Thoracic aorta (tissue), 2 donors: ENCODE data around the gene C1GALT1. TPM values are rescaled to one million over a fixed set of nuclear protein-coding genes. Genes with fewer than 3 reads are reported as not detected.
"Not testable (repeated sequence)": the region's sequence is repeated elsewhere in the genome, so short reads cannot be mapped to it uniquely, and the experiment has no call there.

ENCODE experiments used
- ATAC-seq: fragments of 150-250 bp; one replicate; pipeline ENCODE4 v1.8.0; 2017; ENCODE audit warnings: low read depth; ENCODE audit not compliant: insufficient number of reproducible peaks, low FRiP score
- DNase-seq: peaks from one replicate; pipeline ENCODE4 v3.0.0-alpha.2; 2020; ENCODE audit warnings: low spot score
- H3K27ac ChIP-seq, 2 donors: fragments of 200-600 bp; sonication (generic); 1 replicate in 1 of 2; 2 replicates in 1 of 2; pipeline ENCODE4 v1.5.1; 2016; ENCODE audit warnings: mild to moderate bottlenecking in 2 of 2, moderate library complexity in 2 of 2
- H3K27me3 ChIP-seq: fragments of 200-600 bp; sonication (generic); replicated peaks from 2 replicates; pipeline ENCODE4 v1.6.0; 2016; ENCODE audit warnings: mild to moderate bottlenecking; ENCODE audit not compliant: insufficient read depth
- H3K36me3 ChIP-seq: fragments of 200-600 bp; sonication (generic); one replicate; pipeline ENCODE4 v1.5.1; 2016
- H3K4me1 ChIP-seq, 2 donors: fragments of 200-600 bp; sonication (generic); 1 replicate in 1 of 2; 2 replicates in 1 of 2; pipeline versions ENCODE4 v1.5.1 to v1.6.0; 2016; ENCODE audit warnings: low read depth in 2 of 2, mild to moderate bottlenecking in 1 of 2; ENCODE audit not compliant: control insufficient read depth in 1 of 2
- H3K4me3 ChIP-seq: fragments of 200-600 bp; sonication (generic); 2 replicates; pipeline ENCODE4 v1.5.1; 2016; ENCODE audit warnings: mild to moderate bottlenecking
- H3K9me3 ChIP-seq: fragments of 200-600 bp; sonication (generic); 2 replicates; pipeline ENCODE4 v1.5.1; 2016
- CTCF ChIP-seq: fragments of 200-600 bp; sonication (generic); IDR thresholded peaks from one replicate; pipeline ENCODE4 v1.5.1; 2019; ENCODE audit warnings: antibody characterized with exemption
- total RNA-seq, 2 donors: library from RNA; depleted of rRNA; stranded (reverse); fragments of >200 nt; gene quantifications; one replicate each; pipeline versions ENCODE4 v1.1.0 to v1.2.3, GENCODE V29; 2016

The C1GALT1 gene
- total RNA-seq, 2 donors from 2014 or later: 9.3 to 42.3 TPM

GRCh38 chr7:7190142-7190541, 7.8 kb downstream of the C1GALT1 start:
- H3K36me3 ChIP-seq: no peaks in the 10 kb centered on the region
- H3K27me3 ChIP-seq: no peaks in the 10 kb centered on the region
- DNase-seq: no peak
- TF ChIP-seq CTCF: no peak
- H3K27ac ChIP-seq: no peak overlapping the region
- no peak overlapping the region for H3K4me3 ChIP-seq
- H3K4me1 ChIP-seq: no peaks in the 10 kb centered on the region
- no peak for ATAC-seq
- H3K9me3 ChIP-seq: no peaks in the 10 kb centered on the region

- no peak for ATAC-seq
- TF ChIP-seq CTCF: no peak
- Histone ChIP-seq H3K4me3 (no peak overlapping the region), H3K9me3 (no peaks in the 10 kb centered on the region), H3K27me3 (no peaks in the 10 kb centered on the region), H3K36me3 (no peaks in the 10 kb centered on the region), H3K27ac (no peak overlapping the region), H3K4me1 (no peaks in the 10 kb centered on the region)
- no peak for DNase-seq
Observed at GRCh38 chr7:7191137-7191536, 8.8 kb downstream of the C1GALT1 start.

GRCh38 chr7:7192798-7193788, 10.7 kb downstream of the C1GALT1 start:
- ATAC-seq, H3K9me3 ChIP-seq, H3K27ac ChIP-seq, H3K4me3 ChIP-seq, DNase-seq, H3K27me3 ChIP-seq, H3K4me1 ChIP-seq, H3K36me3 ChIP-seq: not testable (repeated sequence)

GRCh38 chr7:7199592-7199991, 17.2 kb downstream of the C1GALT1 start:
- ATAC-seq, H3K27me3 ChIP-seq, H3K27ac ChIP-seq, H3K9me3 ChIP-seq, H3K36me3 ChIP-seq, H3K4me3 ChIP-seq, DNase-seq, H3K4me1 ChIP-seq: not testable (repeated sequence)

- not testable (repeated sequence) for DNase-seq, H3K4me1 ChIP-seq, H3K36me3 ChIP-seq, H3K27ac ChIP-seq, H3K4me3 ChIP-seq, H3K9me3 ChIP-seq, ATAC-seq, H3K27me3 ChIP-seq
Observed at GRCh38 chr7:7200255-7200654, 17.9 kb downstream of the C1GALT1 start.

GRCh38 chr7:7201578-7202374, 19.4 kb downstream of the C1GALT1 start:
- TF ChIP-seq CTCF: no peak
- Histone ChIP-seq H3K27me3 (no peaks in the 10 kb centered on the region), H3K4me3 (no peak overlapping the region), H3K9me3 (no peaks in the 10 kb centered on the region), H3K27ac (no peak overlapping the region), H3K4me1 (peaks cover 0 to 5% of the 10 kb centered on the region in 2 donors), H3K36me3 (no peaks in the 10 kb centered on the region)
- DNase-seq (no peak), ATAC-seq (no peak)
